H9 (cell line): ENCODE data around the gene PLXNA4. TPM values are rescaled to one million over a fixed set of nuclear protein-coding genes. Genes with fewer than 3 reads are reported as not detected.

Experiments
- DNase-seq: peaks from one replicate; pipeline ENCODE4 v3.0.0-alpha.2; 2017
- H2AFZ ChIP-seq: one replicate; pipeline ENCODE4 v1.6.1; 2013; ENCODE audit warnings: mild to moderate bottlenecking, low read length, control low read depth, moderate library complexity
- H2AK5ac ChIP-seq: 2 replicates; pipeline ENCODE4 v1.6.1; 2013; ENCODE audit warnings: low read length, control low read depth, mixed read lengths; ENCODE audit not compliant: insufficient read length
- H2BK120ac ChIP-seq: one replicate; pipeline ENCODE4 v1.6.1; 2013; ENCODE audit warnings: low read depth, mild to moderate bottlenecking, low read length, control low read depth, inconsistent platforms; ENCODE audit not compliant: poor library complexity, severe bottlenecking
- H2BK12ac ChIP-seq: 2 replicates; pipeline ENCODE4 v1.6.1; 2013; ENCODE audit warnings: low read length, control low read depth, mixed read lengths, low read depth; ENCODE audit not compliant: insufficient read length
- H2BK15ac ChIP-seq: 2 replicates; pipeline ENCODE4 v1.6.1; 2013; ENCODE audit warnings: low read depth, low read length, control low read depth
- H2BK20ac ChIP-seq: one replicate; pipeline ENCODE4 v1.6.1; 2013; ENCODE audit warnings: low read depth, mild to moderate bottlenecking, low read length, control low read depth, inconsistent platforms; ENCODE audit not compliant: poor library complexity, severe bottlenecking
- H2BK5ac ChIP-seq: 2 replicates; pipeline ENCODE4 v1.6.1; 2013; ENCODE audit warnings: low read length, control low read depth, mixed read lengths; ENCODE audit not compliant: insufficient read length
- H3K14ac ChIP-seq: 2 replicates; pipeline ENCODE4 v1.6.1; 2013; ENCODE audit warnings: low read length, control low read depth; ENCODE audit not compliant: insufficient read depth
- H3K18ac ChIP-seq: 2 replicates; pipeline ENCODE4 v1.6.1; 2013; ENCODE audit warnings: low read depth, mild to moderate bottlenecking, mixed read lengths, low read length, control low read depth; ENCODE audit not compliant: insufficient read length
- H3K23ac ChIP-seq: 2 replicates; pipeline ENCODE4 v1.6.1; 2013; ENCODE audit warnings: low read length, control low read depth, mixed read lengths, low read depth; ENCODE audit not compliant: insufficient read length
- H3K23me2 ChIP-seq: 2 replicates; pipeline ENCODE4 v1.6.1; 2013; ENCODE audit warnings: low read depth, mild to moderate bottlenecking, mixed read lengths, low read length, control low read depth; ENCODE audit not compliant: insufficient read length, poor library complexity, severe bottlenecking
- H3K27ac ChIP-seq: 2 replicates; pipeline ENCODE4 v1.5.1; 2013; ENCODE audit warnings: low read length, control low read depth, mixed read lengths, low read depth; ENCODE audit not compliant: insufficient read length
- H3K27me3 ChIP-seq: 2 replicates; pipeline ENCODE4 v1.6.1; 2013; ENCODE audit warnings: low read length, control low read depth, inconsistent platforms; ENCODE audit not compliant: insufficient read depth
- H3K4ac ChIP-seq: 2 replicates; pipeline ENCODE4 v1.6.1; 2013; ENCODE audit warnings: low read depth, mild to moderate bottlenecking, control low read depth, inconsistent platforms, low read length, moderate library complexity
- H3K4me1 ChIP-seq: 2 replicates; pipeline ENCODE4 v1.6.1; 2013; ENCODE audit warnings: low read length, control low read depth, inconsistent platforms; ENCODE audit not compliant: insufficient read depth
- H3K4me2 ChIP-seq: 2 replicates; pipeline ENCODE4 v1.6.1; 2013; ENCODE audit warnings: low read length, control low read depth, mixed read lengths; ENCODE audit not compliant: insufficient read length, insufficient read depth
- H3K56ac ChIP-seq: 2 replicates; pipeline ENCODE4 v1.6.1; 2013; ENCODE audit warnings: low read depth, mild to moderate bottlenecking, mixed read lengths, low read length, control low read depth; ENCODE audit not compliant: insufficient read length
- H3K79me1 ChIP-seq: 2 replicates; pipeline ENCODE4 v1.6.1; 2013; ENCODE audit warnings: low read depth, mild to moderate bottlenecking, moderate library complexity, low read length, control low read depth, inconsistent platforms; ENCODE audit not compliant: insufficient read depth, poor library complexity, severe bottlenecking
- H3K79me2 ChIP-seq: 2 replicates; pipeline ENCODE4 v1.6.1; 2013; ENCODE audit warnings: low read length, control low read depth, inconsistent platforms; ENCODE audit not compliant: insufficient read depth
- H3K9ac ChIP-seq: 2 replicates; pipeline ENCODE4 v1.6.1; 2013; ENCODE audit warnings: low read length, control low read depth, mixed read lengths; ENCODE audit not compliant: insufficient read length; ENCODE audit errors: extremely low read depth
- H3K9me3 ChIP-seq: one replicate; pipeline ENCODE4 v1.6.1; 2013; ENCODE audit warnings: low read depth, low read length, inconsistent platforms; ENCODE audit not compliant: control insufficient read depth
- H3T11ph ChIP-seq: one replicate; pipeline ENCODE4 v1.6.1; 2013; ENCODE audit warnings: mild to moderate bottlenecking, low read length, control low read depth, inconsistent platforms
- H4K20me1 ChIP-seq: one replicate; pipeline ENCODE4 v1.6.1; 2013; ENCODE audit not compliant: control insufficient read depth, insufficient read length, insufficient read depth
- H4K5ac ChIP-seq: 2 replicates; pipeline ENCODE4 v1.6.1; 2013; ENCODE audit warnings: low read depth, mild to moderate bottlenecking, mixed read lengths, low read length, control low read depth; ENCODE audit not compliant: insufficient read length
- H4K8ac ChIP-seq: replicated peaks from 2 replicates; pipeline ENCODE4 v1.6.1; 2013; ENCODE audit warnings: low read length, control low read depth, mixed read lengths, low read depth; ENCODE audit not compliant: insufficient read length
- H4K91ac ChIP-seq: 2 replicates; pipeline ENCODE4 v1.6.1; 2013; ENCODE audit warnings: low read depth, mild to moderate bottlenecking, moderate library complexity, mixed read lengths, low read length, control low read depth; ENCODE audit not compliant: insufficient read length
- H3K27ac Mint-ChIP-seq, 3 experiments: 2 replicates in 2 of 3; 3 replicates in 1 of 3; pipeline ENCODE4 v1.8.0; 2020 to 2021; ENCODE audit warnings: mixed read lengths in 3 of 3, mild to moderate bottlenecking in 1 of 3, moderate library complexity in 1 of 3
- H3K27me3 Mint-ChIP-seq: 2 replicates; pipeline ENCODE4 v1.8.0; 2021; ENCODE audit warnings: low read depth, mild to moderate bottlenecking, moderate library complexity, mixed read lengths
- H3K36me3 Mint-ChIP-seq, 3 experiments: 2 replicates in 2 of 3; 3 replicates in 1 of 3; pipeline ENCODE4 v1.8.0; 2020 to 2021; ENCODE audit warnings: low read depth in 3 of 3, mixed read lengths in 3 of 3; ENCODE audit not compliant: insufficient read depth in 1 of 3
- H3K4me1 Mint-ChIP-seq, 2 experiments: 2 replicates each; pipeline ENCODE4 v1.8.0; 2020; ENCODE audit warnings: mixed read lengths in 2 of 2
- H3K4me3 Mint-ChIP-seq, 2 experiments: 2 replicates in 1 of 2; 3 replicates in 1 of 2; pipeline ENCODE4 v1.8.0; 2020 to 2021; ENCODE audit warnings: mild to moderate bottlenecking in 2 of 2, mixed read lengths in 2 of 2, moderate library complexity in 1 of 2
- H3K9me3 Mint-ChIP-seq, 2 experiments: 2 replicates in 1 of 2; 3 replicates in 1 of 2; pipeline ENCODE4 v1.8.0; 2020; ENCODE audit warnings: mild to moderate bottlenecking in 2 of 2, mixed read lengths in 2 of 2, moderate library complexity in 1 of 2
- CTCF ChIP-seq: fragments of 200-600 bp; sonication (generic); conservative IDR thresholded peaks from 3 replicates; pipeline ENCODE4 v1.8.0; 2021; ENCODE audit warnings: antibody characterized with exemption, mild to moderate bottlenecking
- WGBS: extraction: QIAGEN DNeasy Blood & Tissue Kit; methylation state at CpG from one replicate; pipeline ENCODE4 v1.1.7; 2013; ENCODE audit warnings: missing lambda C conversion rate, low lambda C conversion rate, mixed read lengths; ENCODE audit not compliant: insufficient read length; ENCODE audit errors: extremely low coverage; 5-methylcytosine and 5-hydroxymethylcytosine counted together
- total RNA-seq: library from RNA; stranded (reverse); gene quantifications from 2 replicates; pipeline ENCODE4 v1.2.1, GENCODE V29; 2021

The PLXNA4 gene
- total RNA-seq, 1 experiment from 2014 or later, result 0.35 TPM

DNA sequence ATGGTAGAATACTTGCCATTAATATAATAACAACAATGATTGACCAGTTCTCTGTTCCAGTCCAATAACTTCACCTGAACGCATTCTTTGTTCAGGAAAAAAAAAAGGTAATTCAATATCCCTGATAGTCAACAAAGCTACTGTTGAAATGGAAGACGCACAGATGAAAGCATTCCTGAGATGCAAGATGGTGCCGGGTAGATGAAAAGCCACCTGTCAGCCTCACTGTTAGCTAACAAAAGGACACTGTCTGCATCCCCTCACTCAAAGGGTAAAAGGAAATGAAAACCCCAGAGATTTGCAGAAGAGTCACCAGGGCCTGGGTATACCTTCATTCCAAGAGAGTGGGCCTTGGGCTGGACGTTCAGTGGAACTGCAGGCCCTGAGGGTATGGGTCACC lies 357.4 kb downstream of the PLXNA4 start:
- Histone ChIP-seq H3K4me1 (no peaks in the 10 kb centered on the region; the same call in 1 of the 2 replicates), H3K18ac (no peak overlapping the region), H3K9me3 (no peaks in the 10 kb centered on the region), H3K27me3 (no peaks in the 10 kb centered on the region), H4K5ac (no peak overlapping the region), H3K23ac (no peak overlapping the region), H2BK5ac (no peak overlapping the region), H3T11ph (no peak overlapping the region), H3K79me1 (no peaks in the 10 kb centered on the region), H2BK20ac (no peak overlapping the region), H4K20me1 (peaks cover 2% of the 10 kb centered on the region), H3K56ac (no peak overlapping the region), H2BK120ac (no peak overlapping the region), H3K4ac (no peak overlapping the region), H2AK5ac (no peak overlapping the region), H2AFZ (no peak overlapping the region), H3K79me2 (no peaks in the 10 kb centered on the region), H2BK15ac (no peak overlapping the region), H3K4me2 (no peak overlapping the region), H3K27ac (no peak overlapping the region), H3K14ac (no peak overlapping the region), H4K91ac (no peak overlapping the region), H3K9ac (no peak overlapping the region), H2BK12ac (no peak overlapping the region), H3K23me2 (no peaks in the 10 kb centered on the region), H4K8ac (no peak overlapping the region)
- Mint-ChIP-seq H3K36me3 (no peaks in the 10 kb centered on the region), H3K4me3 (no peak overlapping the region), H3K4me1 (peaks cover 34 to 40% of the 10 kb centered on the region in 2 experiments), H3K27ac (no peak overlapping the region), H3K27me3 (peaks cover 2% of the 10 kb centered on the region), H3K9me3 (no peaks in the 10 kb centered on the region)
- DNase-seq, result no peak
- no CpG with 5 or more reads among the region's 4 CpGs for WGBS
- no peak for TF ChIP-seq CTCF
